A172 (cell line): ENCODE measurements around the gene MRPL42. TPM values are rescaled to one million over a fixed set of nuclear protein-coding genes. Genes with fewer than 3 reads are reported as not detected.
"Not testable (repeated sequence)": the region's sequence is repeated elsewhere in the genome, so short reads cannot be mapped to it uniquely, and the experiment has no call there.

Experiments
- DNase-seq: peaks from one replicate; pipeline ENCODE4 v3.0.0-alpha.2; 2015; ENCODE audit warnings: low spot score
- total RNA-seq: library from RNA; depleted of rRNA; stranded (reverse); fragments of >200 nt; shearing (Covaris generic); gene quantifications from 2 replicates; pipeline ENCODE4 v1.2.3, GENCODE V29; 2014; rRNA removed

Gene MRPL42
- total RNA-seq, 1 experiment from 2014 or later, result 148 TPM

DNA sequence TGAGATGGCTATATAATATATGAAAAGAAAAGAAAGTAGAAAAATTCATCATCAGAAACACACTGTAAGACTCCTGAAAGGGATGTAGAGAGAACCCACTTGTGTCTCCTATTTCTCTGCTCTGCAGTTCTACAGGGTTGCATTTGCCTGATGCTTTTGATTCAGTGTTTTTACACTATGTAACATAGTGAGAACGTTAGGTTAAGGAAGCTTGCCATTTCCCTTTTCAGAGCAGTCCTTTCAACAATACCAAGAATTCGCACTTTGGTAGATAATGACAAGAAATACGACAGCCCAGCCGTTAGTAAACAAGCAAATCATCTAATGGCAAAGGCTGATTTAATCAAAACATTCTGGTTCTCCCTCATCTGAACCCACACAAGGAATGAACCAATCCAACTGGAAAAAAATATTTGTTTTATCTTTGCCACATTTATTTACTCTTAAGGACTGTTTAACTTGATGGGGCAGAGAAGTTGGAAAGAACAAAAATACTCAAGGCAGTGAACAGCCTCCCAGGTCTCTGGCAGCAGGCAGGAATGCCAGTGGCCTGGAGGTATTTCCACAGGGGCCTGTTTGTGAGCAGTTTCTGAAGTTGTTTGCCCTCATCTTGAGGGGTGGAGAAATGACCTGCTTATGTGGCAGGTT is 74.4 kb downstream of the MRPL42 start:
- no peak for DNase-seq

- DNase-seq, result no peak
Measured at GRCh38 chr12:93547778-93548177, 80.5 kb downstream of the MRPL42 start.

GRCh38 chr12:93549174-93549573 is 81.9 kb downstream of the MRPL42 start:
- no peak for DNase-seq

- DNase-seq, result no peak
Measured at GRCh38 chr12:93550748-93551611, 83.7 kb downstream of the MRPL42 start.

GRCh38 chr12:93552427-93552826 is 85.1 kb downstream of the MRPL42 start:
- DNase-seq, result no peak

DNA sequence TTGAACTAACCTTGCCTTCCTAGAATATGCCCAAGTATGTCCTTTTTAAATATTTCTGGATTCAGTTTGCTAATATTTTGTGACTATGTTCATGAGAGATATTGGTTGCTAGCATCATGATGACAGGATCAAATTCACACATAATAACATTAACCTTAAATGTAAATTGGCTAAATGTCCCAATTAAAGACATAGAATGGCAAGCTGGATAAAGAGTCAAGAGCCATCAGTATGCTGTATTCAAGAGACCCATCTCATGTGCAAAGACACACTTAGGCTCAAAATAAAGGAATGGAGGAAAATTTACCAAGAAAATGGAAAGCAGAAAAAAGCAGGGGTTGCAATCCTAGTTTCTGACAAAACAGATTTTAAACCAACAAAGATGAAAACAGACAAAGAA is 90.6 kb downstream of the MRPL42 start:
- not testable (repeated sequence) for DNase-seq

DNA sequence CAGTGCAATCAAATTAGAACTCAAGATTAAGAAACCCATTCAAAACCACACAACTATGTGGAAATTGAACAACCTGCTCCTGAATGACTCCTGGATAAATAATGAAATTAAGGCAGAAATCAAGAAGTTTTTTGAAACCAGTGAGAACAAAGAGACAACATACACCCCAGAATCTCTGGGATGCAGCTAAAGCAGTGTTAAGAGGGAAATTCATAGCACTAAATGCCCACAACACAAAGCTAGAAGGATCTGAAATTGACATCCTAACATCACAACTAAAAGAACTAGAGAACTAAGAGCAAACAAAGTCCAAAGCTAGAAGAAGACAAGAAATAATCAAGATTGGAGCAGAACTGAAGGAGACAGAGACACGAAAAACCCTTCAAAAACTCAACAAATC is 91.4 kb downstream of the MRPL42 start:
- not testable (repeated sequence) for DNase-seq

DNA sequence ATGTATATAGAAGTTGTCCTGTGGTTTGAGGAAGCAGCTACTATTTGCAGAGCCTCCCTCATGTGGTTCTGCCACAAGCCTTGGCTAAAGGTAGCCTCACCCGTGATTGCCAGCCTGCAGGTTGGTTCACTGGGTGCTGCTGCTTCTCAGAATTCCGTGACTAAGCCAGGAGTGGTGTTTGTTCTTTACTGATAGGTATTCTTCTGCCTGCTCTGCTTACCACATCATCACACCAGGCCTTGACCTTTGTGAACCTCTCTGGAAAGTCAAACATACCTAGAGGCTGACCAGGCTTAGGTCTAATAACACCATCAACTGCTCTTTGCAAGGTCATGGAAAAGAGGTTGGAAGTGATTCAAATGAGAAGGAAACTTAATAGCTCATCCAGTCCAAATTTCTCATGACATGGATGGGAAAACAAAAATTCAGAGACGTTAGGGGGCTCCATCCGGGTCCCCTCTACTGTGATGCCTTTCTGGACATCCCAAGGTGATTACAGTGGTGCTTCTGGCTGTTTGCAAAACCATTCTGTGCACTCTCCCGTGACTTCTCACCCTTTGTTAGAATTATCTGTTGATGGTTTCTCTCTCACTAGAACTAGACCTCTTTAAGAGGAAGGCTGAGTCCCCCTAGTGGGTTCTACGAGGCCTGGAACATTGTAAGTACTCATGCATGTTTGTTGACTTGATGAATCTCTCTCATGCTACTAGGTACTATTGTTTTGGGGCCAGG is 96.7 kb downstream of the MRPL42 start:
- DNase-seq, result peak; percentile 38

DNA sequence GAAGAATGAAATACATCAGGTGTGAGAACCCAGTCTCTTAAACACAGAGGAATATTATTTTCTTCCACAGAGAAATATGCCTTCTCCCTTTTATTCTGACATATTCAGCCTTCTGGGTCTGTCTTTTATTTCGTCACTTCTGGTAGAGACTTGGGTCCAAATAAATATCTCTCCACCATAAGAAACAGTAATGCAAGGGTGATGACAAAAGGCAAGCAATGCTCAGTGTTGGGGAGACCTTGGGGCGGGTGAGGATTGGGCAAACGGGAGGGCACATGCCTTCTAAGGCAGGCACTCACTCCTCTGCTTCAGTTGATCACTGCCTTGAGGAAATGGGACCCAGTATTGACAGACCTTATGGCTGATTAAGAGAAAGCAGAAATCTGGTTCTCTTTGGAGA is 98.4 kb downstream of the MRPL42 start:
- no peak for DNase-seq

Other genes starting within 250 kb of the MRPL42 start
- 25.6 and 26.3 TPM in 2 replicates for gene NUDT4, start 89.6 kb upstream of the MRPL42 start, total RNA-seq
- 89.7 and 96.3 TPM in 2 replicates for gene UBE2N, start 25.6 kb upstream of the MRPL42 start, total RNA-seq
- gene SOCS2, start 105.2 kb downstream of the MRPL42 start, total RNA-seq, result 83.8 and 98.4 TPM in 2 replicates
- 28.8 and 39.0 TPM in 2 replicates for gene CRADD, start 209.9 kb downstream of the MRPL42 start, total RNA-seq